Thyroid gland (tissue), 4 donors: ENCODE data around the gene LAMA1.

ENCODE experiments used
- CTCF ChIP-seq, 6 experiments: fragments of 200-600 bp in 3 of 6; fragments of 450-650 bp in 3 of 6; sonication (generic) in 3 of 6; IDR thresholded peaks; one replicate each; pipeline ENCODE4 v1.5.1; 2016 to 2019; ENCODE audit warnings: antibody characterized with exemption in 6 of 6, mild to moderate bottlenecking in 2 of 6, inconsistent platforms in 1 of 6, moderate library complexity in 1 of 6
- POLR2A ChIP-seq, 2 donors: fragments of 450-650 bp; IDR thresholded peaks; one replicate each; pipeline ENCODE4 v1.6.1; 2017; ENCODE audit warnings: antibody characterized with exemption in 2 of 2, mild to moderate bottlenecking in 2 of 2, moderate library complexity in 1 of 2

GRCh38 chr18:7116792-7117389 is 706 bp downstream of the LAMA1 start:
- TF ChIP-seq CTCF (IDR thresholded peaks at IDR 0.05) (no peak), POLR2A (IDR thresholded peaks at IDR 0.05) (no peak)
